ENCODE data around the gene POU6F2.

The POU6F2 gene

GRCh38 chr7:39091774-39092173 is 114.1 kb downstream of the POU6F2 start:
- Histone ChIP-seq H4K20me1 (ENCODE audit: control insufficient read depth, insufficient read depth, low read depth, low read length) (no peaks in the 10 kb centered on the region), H3K4me2 (ENCODE audit: low read length) (no peak overlapping the region), H3K27me3 (ENCODE audit: control insufficient read depth, low read length) (peaks cover 2% of the 10 kb centered on the region; the same call in 1 of the 2 replicates), H3K4me3 (ENCODE audit: low read length) (no peak overlapping the region), H3K36me3 (ENCODE audit: control insufficient read depth, low read length) (no peaks in the 10 kb centered on the region), H3F3A (ENCODE audit: control insufficient read depth, insufficient read depth) (no peaks in the 10 kb centered on the region), H3K9me3 (ENCODE audit: control insufficient read depth, insufficient read depth, low read length) (no peaks in the 10 kb centered on the region), H3K4me1 (ENCODE audit: control insufficient read depth, low read length) (no peaks in the 10 kb centered on the region), H3K27ac (ENCODE audit: low read depth, low read length) (no peak overlapping the region), H3K79me2 (ENCODE audit: control insufficient read depth, low read length) (no peaks in the 10 kb centered on the region), H3K9me2 (replicated peaks; ENCODE audit: control insufficient read depth, low read length) (no peaks in the 10 kb centered on the region)
- TF ChIP-seq CTCF (IDR thresholded peaks at IDR 0.05; ENCODE audit: low read depth, low read length, poor library complexity, severe bottlenecking) (no peak), EZH2phosphoT487 (IDR thresholded peaks at IDR 0.05; ENCODE audit: borderline replicate concordance, low read length) (no peak)

- Histone ChIP-seq H3K9me3 (ENCODE audit: control insufficient read depth, insufficient read depth, low read length) (no peaks in the 10 kb centered on the region), H3K27me3 (ENCODE audit: control insufficient read depth, low read length) (peaks cover 2% of the 10 kb centered on the region; the same call in 1 of the 2 replicates), H3K9me2 (replicated peaks; ENCODE audit: control insufficient read depth, low read length) (no peaks in the 10 kb centered on the region), H3K79me2 (ENCODE audit: control insufficient read depth, low read length) (no peaks in the 10 kb centered on the region), H3K4me3 (ENCODE audit: low read length) (no peak overlapping the region), H3K4me1 (ENCODE audit: control insufficient read depth, low read length) (no peaks in the 10 kb centered on the region), H3K27ac (ENCODE audit: low read depth, low read length) (no peak overlapping the region), H4K20me1 (ENCODE audit: control insufficient read depth, insufficient read depth, low read depth, low read length) (no peaks in the 10 kb centered on the region), H3F3A (ENCODE audit: control insufficient read depth, insufficient read depth) (no peaks in the 10 kb centered on the region), H3K4me2 (ENCODE audit: low read length) (no peak overlapping the region), H3K36me3 (ENCODE audit: control insufficient read depth, low read length) (no peaks in the 10 kb centered on the region)
- TF ChIP-seq CTCF (IDR thresholded peaks at IDR 0.05; ENCODE audit: low read depth, low read length, poor library complexity, severe bottlenecking): no peak
- TF ChIP-seq EZH2phosphoT487 (IDR thresholded peaks at IDR 0.05; ENCODE audit: borderline replicate concordance, low read length): no peak
These were observed 117.0 kb downstream of the POU6F2 start for GRCh38 chr7:39094731-39095130.

GRCh38 chr7:39095875-39096619 is 118.3 kb downstream of the POU6F2 start:
- Histone ChIP-seq H3K79me2 (ENCODE audit: control insufficient read depth, low read length) (no peaks in the 10 kb centered on the region), H3K4me1 (ENCODE audit: control insufficient read depth, low read length) (no peaks in the 10 kb centered on the region), H3K27ac (ENCODE audit: low read depth, low read length) (no peak overlapping the region), H3K4me3 (ENCODE audit: low read length) (no peak overlapping the region), H3F3A (ENCODE audit: control insufficient read depth, insufficient read depth) (no peaks in the 10 kb centered on the region), H3K4me2 (ENCODE audit: low read length) (no peak overlapping the region), H3K27me3 (ENCODE audit: control insufficient read depth, low read length) (peaks cover 2% of the 10 kb centered on the region; the same call in 1 of the 2 replicates), H3K36me3 (ENCODE audit: control insufficient read depth, low read length) (no peaks in the 10 kb centered on the region), H4K20me1 (ENCODE audit: control insufficient read depth, insufficient read depth, low read depth, low read length) (no peaks in the 10 kb centered on the region), H3K9me3 (ENCODE audit: control insufficient read depth, insufficient read depth, low read length) (no peaks in the 10 kb centered on the region), H3K9me2 (replicated peaks; ENCODE audit: control insufficient read depth, low read length) (no peaks in the 10 kb centered on the region)
- TF ChIP-seq EZH2phosphoT487 (IDR thresholded peaks at IDR 0.05; ENCODE audit: borderline replicate concordance, low read length) (no peak), CTCF (IDR thresholded peaks at IDR 0.05; ENCODE audit: low read depth, low read length, poor library complexity, severe bottlenecking) (no peak)

Measured in DOHH2 (cell line).